ENCODE measurements around the gene C22orf39.
"Not testable (repeated sequence)": the region's sequence is repeated elsewhere in the genome, so short reads cannot be mapped to it uniquely, and the experiment has no call there.

Gene C22orf39

GRCh38 chr22:19453718-19454117, 6.2 kb upstream of the C22orf39 start:
- DNase-seq (ENCODE audit: low read depth) = no peak

GRCh38 chr22:19451570-19451969, 4.1 kb upstream of the C22orf39 start:
- no peak for DNase-seq (ENCODE audit: low read depth)

DNA sequence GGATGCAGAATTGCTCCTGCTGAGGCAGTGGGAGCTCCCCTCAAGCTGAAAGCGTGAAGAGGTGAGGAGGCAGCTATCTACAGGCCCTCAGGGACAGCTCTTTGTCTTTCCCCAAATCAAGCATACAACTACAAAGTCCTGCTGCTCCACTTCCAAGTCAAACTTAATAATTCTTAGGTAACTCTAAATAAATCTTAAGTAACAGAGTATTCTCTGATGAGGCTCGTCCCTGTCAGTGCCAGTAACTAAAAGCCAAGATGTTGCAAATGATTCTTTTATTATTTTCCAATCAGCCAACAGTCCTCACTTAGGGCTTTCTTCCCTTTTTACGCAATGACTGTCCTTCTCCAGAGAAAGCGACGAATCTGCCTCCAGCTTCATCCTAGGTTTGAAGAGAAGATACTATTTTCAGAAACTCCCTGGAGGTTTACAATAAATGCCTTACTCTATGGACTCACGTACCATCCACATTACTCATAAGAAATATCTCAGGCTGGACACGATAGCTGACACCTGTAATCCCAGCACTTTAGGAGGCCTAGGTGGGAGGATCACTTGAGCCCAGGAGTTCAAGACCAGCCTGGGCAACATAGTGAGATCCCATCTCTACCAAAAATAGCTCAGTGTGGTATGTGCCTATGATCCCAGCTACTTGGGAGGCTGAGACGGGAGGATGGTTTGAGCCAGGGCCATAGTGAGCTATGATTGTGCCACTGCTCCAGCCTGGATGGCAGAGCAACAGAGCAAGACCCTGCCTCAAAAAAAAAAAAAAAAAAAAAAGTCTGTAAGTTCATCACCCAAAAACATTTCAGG, 3.1 kb upstream of the C22orf39 start:
- no peak for DNase-seq (ENCODE audit: low read depth)

- DNase-seq (ENCODE audit: low read depth) = no peak
These were observed 1.9 kb upstream of the C22orf39 start for GRCh38 chr22:19449422-19449767.

- no peak for DNase-seq (ENCODE audit: low read depth)
These were observed 1.4 kb upstream of the C22orf39 start for GRCh38 chr22:19448739-19449421.

DNA sequence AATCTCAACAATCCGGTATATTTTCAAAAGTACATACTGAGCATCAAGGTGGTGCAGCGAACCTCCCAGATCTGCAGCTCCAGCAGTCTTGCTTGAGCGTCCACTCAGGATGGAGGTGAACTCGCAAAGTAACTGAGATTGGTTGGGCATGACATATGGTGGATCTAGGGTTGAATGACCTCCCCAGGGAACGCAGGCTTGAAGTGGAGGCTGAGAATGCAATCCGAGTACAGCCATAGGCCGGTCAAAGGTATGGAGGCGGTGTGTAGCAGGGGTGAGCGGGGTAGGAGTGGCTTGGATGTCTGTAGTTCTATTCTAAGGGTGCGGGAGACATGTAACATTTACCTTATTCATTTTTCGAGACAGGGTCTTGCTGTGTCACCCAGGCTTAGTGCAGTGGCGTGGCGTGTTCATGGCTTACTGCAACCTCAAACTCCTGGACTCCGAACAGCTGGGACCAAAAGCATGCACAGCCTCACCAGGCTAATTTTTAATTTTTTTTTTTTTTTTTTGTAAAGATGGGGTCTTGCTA, 631 bp upstream of the C22orf39 start:
- DNase-seq (ENCODE audit: low read depth) = peak; percentile 62

GRCh38 chr22:19446603-19447329, 745 bp downstream of the C22orf39 start:
- no peak for DNase-seq (ENCODE audit: low read depth)

DNA sequence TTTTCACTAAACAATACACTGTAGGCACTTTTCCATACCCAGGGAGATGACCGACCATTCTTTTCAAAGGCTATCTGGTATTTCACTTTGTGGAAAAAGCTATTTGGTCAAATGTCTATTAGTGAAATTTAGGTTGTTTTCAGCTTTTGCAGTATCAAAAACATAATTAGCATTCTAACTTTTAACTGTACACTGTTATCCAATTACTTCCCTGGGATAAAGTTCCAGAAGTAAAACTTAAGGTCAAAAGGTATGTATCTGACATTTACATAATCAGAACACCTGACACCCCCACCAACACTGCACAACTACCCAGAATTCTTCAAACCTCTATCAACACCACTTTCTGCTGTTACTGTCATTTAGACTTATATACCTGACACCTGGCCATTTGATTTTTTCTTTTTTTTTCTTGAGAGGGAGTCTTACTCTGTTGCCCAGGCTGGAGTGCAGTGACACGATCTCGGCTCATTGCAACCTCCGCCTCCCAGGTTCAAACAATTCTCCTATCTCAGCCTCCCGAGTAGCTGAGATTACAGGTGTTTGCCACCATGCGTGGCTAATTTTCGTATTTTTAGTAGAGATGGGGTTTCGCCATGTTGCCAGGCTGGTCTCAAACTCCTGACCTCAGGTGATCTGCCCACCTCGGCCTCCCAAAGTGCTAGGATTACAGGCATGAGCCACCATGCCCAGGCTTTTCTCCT, 2.1 kb downstream of the C22orf39 start:
- DNase-seq (ENCODE audit: low read depth) = not testable (repeated sequence)

GRCh38 chr22:19443544-19444211, 3.8 kb downstream of the C22orf39 start:
- DNase-seq (ENCODE audit: low read depth) = no peak

- no peak for DNase-seq (ENCODE audit: low read depth)
These were observed 5.3 kb downstream of the C22orf39 start for GRCh38 chr22:19442166-19442565.

DNA sequence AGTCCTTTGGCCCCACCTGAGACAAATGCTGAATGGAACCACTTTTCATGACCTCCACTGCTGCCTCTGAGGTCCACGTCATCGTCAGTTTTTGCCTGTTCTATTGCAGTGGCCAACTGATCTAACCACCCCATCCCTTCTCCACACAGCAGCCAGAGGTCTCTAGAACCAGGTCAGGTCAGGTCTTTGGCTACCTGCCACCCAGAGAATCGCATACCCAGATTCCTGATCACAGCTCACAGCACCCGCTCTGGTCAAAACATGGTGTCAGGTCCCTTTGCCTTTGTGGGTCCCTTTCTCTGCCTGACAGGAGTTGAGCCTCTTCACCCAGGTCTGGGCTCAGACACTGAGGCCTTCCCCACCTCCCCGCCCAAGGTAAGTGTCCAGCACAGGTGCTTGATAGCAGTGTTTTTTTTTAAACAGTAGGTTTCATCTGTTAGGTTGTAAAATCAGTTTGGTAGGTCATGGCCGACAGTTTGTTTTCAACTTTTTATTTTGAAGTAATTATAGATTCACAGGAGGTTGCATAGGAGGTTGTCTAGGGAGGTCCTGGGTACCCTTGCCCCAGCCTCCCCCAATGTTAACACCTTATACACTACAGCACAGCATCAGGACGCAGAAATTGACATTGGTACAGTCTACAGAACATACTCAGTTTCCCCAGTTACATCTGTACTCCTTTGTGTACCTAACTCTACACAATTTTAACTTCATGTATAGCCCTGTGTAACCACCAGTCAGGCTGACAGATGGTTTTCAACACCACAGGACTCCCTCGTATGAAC, 6.9 kb downstream of the C22orf39 start:
- DNase-seq (ENCODE audit: low read depth) = no peak

DNA sequence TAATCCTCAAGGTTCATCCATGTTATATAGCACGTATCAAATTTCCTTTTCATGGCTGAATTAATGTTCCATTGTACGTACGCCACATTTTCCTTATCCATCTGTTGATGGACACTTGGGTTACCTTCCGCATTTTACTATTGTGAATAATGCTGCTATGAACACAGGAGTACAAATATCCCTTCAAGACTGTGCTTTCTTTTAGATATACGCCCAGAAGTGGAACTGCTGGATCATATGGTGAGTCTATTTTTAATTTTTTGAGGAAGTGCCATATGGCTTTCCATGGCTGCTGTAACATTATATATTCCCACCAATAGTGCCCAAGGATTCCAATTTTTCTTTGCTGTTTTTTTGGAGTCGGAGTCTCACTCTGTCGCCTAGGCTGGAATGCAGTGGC, 9.2 kb downstream of the C22orf39 start:
- no peak for DNase-seq (ENCODE audit: low read depth)

GRCh38 chr22:19436444-19437161, 10.9 kb downstream of the C22orf39 start:
- DNase-seq (ENCODE audit: low read depth) = not testable (repeated sequence)

DNA sequence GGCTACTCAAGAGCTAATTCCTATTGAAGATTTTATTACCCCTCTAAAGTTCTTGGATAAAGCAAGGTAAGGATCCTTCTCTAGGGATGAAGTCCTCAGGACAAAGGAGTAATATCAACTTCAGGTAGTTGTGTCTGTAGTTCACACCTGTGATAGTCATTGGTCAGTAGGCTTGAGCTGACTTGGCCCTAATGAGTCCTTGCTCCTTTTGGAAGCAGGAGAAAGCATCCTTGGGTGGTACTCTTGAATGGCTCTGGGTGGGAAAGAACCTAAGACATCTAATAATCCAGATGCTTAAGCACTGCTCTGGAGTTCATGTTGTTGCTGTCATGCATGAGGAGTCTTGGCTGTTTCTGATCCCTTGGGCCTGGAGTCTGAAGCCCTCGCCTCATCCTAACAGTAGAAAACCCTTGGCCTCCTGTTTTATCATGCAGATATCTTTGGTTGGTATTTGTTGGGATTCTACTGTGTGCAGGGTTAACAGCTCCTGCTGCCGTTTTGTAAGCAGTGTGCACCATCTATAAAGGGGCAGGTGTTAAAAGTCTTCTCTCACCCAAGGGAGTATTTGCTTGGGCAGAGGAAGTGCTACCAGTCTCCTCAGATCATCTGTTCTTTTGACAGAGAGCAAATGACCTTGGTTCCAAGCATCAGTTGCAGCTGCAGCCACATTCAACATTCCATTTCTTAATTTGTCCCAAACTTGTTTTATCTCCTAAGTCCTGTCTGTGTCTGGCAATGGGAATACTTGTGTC, 12.5 kb downstream of the C22orf39 start:
- no peak for DNase-seq (ENCODE audit: low read depth)

DNA sequence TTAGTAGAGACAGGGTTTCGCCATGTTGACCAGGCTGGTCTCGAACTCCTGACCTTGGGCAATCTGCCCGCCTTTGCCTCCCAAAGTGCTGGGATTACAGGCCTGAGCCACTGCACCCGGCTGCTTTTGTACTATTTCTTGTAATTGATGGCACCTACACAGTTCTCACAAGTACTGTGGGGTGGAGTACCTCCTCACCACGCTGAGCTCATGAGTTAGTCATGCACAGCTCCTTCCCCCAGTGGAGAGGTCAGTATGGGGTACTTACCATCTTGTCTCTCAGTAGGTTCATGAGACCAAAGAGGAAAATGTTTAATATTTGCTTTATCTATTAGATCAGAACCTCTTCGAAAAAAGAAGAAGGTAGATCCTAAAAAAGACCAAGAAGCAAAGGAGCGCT, 13.1 kb downstream of the C22orf39 start:
- no peak for DNase-seq (ENCODE audit: low read depth)

DNA sequence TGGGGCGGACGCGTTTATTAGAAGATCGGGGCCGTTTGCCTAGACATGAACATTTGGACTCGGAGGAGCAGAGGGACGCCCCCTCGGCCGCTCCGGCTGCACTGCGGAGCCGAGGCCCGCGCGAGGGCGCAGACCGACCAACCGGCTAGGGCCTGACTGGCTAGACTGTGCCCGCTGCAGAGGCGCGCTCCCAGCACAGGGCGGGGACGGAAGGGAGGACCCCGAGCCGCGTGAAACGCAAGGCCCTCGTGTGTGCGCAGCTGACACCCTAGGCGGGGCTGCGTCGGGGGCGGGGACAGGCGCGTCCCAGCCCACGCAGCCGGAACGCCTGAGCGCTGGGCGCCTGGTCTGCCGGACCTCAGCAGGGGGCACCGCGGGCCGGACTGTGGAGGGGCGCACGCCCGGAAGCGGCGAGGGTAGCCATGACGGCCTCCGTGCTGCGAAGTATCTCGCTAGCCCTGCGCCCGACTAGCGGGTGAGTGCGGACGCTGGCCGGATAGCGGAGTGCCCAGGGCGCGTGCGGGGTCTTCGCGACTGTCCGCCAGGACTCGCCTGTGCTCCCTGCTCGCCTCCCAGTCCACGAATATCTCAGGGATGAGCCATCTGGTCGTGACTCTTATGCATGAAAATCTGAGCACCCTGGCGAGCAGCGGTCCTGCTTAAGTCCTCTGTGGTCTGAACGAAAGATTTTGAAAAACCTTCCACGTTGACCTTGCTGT, 15.2 kb downstream of the C22orf39 start, which contains the start of gene MRPL40:
Gene MRPL40, plus strand, starts transcription at position 413 of the 719 bp plus-strand sequence. Its CDS starts 10 bp downstream, at position 423.
- peak; percentile 89 for DNase-seq (ENCODE audit: low read depth)

GRCh38 chr22:19431649-19432132, 15.8 kb downstream of the C22orf39 start, which contains the start of gene HIRA:
Gene HIRA, minus strand, starts transcription at chr22:19431733. Its CDS starts 257 bp downstream, at chr22:19431476.
- DNase-seq (ENCODE audit: low read depth) = peak; percentile 32

- DNase-seq (ENCODE audit: low read depth) = no peak
These were observed 16.5 kb downstream of the C22orf39 start for GRCh38 chr22:19430890-19431541.
